B cell (primary cell): ENCODE results near the gene MARK2.

Experiments used
- EZH2 ChIP-seq: IDR thresholded peaks from 2 replicates; pipeline ENCODE4 v1.6.1; 2012; ENCODE audit warnings: borderline replicate concordance, low read depth, mild to moderate bottlenecking, moderate library complexity, low read length; ENCODE audit not compliant: insufficient read depth, poor library complexity, severe bottlenecking
- TF ChIP-seq, protein P1 (sequence below): fragments of 200-600 bp; IDR thresholded peaks from one replicate; pipeline ENCODE4 v1.8.0; 2022; ENCODE audit warnings: antibody characterized with exemption, mild to moderate bottlenecking

DNA sequence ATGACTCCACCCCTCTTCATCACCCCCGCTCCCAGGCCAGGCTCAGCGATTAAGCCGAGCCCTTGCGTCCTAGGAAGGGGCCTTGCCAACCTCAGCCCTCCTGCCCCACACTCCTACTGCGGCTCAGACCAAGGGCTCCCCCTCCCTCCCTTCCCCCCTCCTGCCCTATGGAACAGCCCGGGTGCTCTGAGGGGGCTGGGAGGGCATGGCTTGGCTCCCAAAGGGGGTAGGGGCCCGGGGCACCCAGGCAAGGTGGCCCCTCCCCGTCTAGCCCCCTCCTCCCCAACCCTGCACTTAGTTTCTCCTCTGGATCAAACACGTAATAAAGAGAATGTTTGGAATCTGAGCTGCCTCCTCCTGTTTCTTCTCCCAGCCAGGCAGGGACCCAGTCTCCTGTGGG is 71.8 kb downstream of the MARK2 start:
- TF ChIP-seq, protein P1, sequence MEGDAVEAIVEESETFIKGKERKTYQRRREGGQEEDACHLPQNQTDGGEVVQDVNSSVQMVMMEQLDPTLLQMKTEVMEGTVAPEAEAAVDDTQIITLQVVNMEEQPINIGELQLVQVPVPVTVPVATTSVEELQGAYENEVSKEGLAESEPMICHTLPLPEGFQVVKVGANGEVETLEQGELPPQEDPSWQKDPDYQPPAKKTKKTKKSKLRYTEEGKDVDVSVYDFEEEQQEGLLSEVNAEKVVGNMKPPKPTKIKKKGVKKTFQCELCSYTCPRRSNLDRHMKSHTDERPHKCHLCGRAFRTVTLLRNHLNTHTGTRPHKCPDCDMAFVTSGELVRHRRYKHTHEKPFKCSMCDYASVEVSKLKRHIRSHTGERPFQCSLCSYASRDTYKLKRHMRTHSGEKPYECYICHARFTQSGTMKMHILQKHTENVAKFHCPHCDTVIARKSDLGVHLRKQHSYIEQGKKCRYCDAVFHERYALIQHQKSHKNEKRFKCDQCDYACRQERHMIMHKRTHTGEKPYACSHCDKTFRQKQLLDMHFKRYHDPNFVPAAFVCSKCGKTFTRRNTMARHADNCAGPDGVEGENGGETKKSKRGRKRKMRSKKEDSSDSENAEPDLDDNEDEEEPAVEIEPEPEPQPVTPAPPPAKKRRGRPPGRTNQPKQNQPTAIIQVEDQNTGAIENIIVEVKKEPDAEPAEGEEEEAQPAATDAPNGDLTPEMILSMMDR: no peak
- no peak for TF ChIP-seq EZH2
